HG03060 (cell line): Measurements from ENCODE around the gene SHISA7.

Experiments used
- ATAC-seq: cut with Tn5 transposase; IDR thresholded peaks from one replicate; pipeline ENCODE4 v1.9.1; 2021; ENCODE audit warnings: low read depth, moderate number of reproducible peaks; ENCODE audit not compliant: unreplicated experiment

The SHISA7 gene

DNA sequence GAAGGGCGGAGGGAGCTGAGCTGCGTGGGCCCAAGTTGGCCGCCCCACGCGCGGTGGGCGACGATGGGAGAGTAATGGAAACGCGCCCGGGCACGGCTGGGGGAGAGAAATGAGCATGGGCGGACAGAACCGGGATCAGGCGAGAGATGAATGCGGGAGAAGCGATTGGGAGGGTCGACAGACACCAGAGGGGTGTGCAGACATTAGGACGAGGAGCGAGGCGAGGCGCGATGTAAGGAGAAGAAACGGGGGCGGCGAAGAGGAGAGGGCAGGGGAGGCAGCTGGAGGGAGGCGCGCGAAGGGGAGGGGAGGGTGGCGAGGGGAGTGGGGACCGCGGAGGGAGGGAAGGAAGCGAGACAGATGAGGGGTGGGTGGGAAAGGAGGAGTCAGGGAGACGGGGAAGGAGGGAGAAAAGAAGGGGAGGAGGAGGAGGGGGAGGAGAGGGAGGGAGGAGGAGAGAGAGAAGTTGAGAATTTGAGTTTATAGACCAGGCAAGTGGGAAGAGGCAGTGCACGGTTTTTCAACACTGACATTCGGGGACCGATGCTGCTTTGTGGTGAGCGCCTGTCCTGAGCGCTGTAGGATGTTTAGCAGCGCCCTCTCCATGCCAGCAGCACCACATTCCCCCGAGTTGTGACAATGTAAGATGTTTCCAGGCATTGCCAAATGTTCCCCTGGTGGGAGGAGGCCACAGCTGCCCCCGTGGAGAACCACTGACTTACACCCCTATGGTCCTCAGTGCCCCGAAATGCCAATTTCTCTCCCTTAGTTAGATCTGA lies at the start of gene SHISA7:
Gene SHISA7, minus strand, starts transcription at position 256 of the 779 bp plus-strand sequence. CDS start 437 bp downstream, outside the sequence.
- ATAC-seq, result no peak

DNA sequence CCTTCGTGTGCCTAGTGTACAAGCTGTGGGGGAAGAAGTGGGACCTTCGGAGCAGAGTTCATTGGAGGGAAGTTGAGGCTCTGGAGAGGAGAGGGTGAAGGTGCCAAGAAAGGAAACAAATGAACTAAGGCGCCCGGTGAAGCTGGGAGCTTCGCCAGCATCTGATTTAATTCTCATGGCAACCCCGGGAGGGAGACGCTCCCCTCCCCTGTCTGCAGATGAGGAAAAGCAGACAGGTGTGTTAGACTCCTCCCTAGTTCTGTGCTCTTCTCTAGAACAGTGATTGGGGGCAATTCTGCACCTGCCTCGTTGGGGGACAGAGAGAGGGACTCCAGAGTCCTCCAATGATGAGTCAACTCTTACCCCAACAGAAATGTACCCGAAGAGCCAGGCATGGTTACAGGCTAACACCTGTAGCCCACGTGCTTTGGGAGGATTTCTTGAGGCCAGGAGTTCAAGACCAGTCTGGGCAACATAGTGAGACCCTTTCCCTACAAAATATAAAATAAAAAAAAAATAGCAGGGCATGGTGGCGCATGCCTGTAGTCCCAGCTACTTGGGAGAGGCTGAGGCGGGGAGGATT lies 49.4 kb upstream of the SHISA7 start:
- ATAC-seq, result no peak

DNA sequence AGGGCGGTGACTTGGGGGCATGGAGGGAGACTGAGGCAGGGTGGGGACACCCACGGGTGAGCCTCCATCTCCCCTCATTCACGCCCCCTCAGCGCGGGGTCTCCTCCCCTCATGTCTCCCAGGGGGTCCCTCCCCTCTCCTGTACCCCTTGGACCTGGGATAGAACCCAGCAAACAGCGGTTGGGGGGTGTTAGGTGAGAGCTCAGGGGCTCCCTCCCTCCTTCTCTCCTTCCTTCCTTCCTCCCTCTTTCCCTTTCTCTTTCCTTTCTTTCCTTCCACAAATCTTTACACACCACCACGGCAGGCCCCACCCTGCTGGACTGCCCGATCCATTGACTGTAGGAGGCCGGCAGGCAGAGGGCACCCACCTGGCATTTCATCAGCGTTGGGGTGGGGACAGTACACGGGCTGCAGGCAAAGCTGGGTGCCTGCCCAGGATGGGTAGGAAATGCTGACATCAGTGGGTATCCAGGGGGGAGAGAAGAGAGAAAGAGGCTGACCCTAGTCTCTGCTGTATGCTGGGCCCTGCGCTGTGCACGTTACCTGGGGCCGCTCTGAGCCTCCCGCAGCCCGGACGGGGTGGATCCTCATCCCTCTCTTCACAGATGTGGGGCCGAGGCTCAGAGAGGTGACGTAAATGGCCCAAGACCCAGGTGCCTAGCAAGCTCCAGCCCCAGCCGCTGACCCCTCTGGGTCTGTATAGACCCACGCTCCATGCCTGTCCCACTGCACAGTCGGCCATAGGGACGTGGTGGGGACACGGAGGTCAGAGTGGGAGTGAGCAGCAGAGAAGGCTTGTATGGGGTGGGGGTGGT lies 48.7 kb upstream of the SHISA7 start:
- no peak for ATAC-seq

DNA sequence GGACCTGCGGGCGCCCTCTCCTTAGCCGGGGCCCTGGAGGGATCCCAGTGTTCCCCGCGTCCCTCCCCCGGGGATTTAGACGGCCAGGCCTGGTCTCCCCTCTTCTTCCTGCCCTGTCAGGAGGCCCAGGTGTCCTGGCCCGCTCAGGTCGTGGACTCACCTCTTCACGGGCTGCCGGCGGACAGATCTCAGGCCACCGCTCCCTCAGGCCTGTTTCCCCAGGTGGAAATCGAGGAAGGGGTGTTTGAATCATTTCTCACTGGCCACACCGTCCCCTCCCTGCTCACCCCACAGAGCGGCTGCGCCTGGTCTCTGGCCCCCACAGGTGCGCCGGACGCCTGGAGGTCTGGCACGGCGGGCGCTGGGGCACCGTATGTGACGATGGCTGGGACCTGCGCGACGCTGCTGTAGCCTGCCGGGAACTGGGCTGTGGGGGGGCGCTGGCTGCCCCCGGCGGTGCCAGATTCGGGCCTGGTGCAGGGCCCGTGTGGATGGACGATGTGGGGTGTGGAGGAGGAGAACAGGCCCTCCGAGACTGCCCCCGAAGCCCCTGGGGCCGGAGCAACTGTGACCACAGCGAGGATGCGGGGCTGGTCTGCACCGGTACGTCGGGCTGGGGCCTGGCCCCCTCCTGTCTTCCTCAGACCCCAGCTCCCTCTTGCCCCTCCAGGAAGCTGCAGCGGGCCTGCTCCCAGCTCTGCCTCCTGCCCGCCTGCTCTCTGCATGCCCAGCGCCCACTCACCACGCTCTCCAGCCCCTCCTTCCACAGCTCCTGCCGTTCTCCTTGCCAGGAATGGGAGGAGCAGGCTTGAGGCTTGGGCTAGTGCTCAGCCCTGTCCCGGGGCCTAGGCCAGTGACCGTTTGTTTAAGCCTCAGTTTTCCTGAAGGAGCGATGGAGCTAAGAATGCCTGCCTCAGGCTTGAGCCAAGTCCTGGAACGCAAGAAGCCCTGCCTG lies 47.7 kb upstream of the SHISA7 start:
- no peak for ATAC-seq

DNA sequence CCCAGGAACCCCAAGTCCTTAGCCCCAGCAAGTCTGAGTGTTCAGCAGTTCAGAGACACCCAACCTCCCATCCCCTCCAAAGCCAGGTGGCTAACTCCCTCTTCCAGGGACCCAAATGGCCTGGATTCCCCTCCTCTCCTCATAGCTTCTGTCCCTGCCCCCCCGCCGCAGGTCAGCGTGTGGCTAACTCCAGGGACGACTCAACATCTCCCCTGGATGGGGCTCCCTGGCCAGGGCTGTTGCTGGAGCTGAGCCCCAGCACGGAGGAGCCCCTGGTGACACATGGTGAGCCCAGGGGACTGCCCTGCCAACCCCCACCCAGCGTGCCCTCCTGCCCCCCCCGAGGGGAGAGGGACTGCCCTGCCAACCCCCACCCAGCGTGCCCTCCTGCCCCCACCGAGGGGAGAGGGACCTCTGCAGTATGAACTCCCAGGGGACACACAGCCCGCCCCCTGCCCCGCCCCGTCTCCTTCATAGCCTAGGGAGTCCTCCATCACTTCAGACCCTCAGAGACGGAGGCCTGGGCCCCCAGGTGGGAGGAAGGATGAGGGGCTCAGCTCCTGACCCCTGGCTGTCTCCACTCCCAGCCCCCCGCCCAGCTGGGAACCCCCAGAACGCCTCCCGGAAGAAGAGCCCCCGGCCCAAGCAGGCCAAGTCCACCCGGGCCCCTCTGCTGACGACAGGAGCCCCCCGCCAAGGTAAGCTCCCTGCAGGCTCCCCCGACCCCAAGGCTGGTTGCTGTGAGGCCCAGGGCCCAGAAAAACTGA lies 46.8 kb upstream of the SHISA7 start:
- ATAC-seq, result no peak

DNA sequence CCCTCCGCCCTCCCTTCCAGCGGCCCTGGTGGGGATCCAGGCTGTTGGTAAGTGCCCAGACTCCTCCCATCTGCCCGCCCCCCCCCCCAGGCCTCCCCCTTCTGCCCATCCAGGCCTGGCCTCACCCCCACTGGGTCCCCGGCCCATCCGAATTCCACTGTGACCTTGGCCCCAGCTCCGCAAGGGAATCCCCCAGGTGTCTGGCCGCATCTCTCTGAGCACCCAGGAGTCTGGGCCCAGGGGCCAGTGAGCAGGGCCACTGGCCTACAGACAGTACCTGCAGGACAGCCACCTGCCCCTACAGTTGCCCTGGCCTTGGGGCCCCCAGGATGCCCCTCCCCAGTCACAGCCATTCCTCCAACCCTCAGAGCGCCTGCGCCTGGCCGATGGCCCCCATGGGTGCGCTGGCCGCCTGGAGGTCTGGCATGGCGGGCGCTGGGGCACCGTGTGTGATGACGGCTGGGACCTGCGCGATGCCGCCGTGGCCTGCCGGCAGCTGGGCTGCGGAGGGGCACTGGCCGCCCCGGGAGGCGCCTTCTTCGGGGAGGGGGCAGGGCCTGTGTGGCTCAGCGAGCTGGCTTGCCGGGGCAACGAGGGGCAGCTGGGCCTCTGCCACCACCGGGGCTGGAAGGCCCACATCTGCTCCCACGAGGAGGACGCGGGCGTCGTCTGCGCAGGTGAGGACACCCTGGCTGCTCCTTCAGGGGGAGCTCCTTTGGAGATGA lies 46.0 kb upstream of the SHISA7 start:
- ATAC-seq, result no peak

DNA sequence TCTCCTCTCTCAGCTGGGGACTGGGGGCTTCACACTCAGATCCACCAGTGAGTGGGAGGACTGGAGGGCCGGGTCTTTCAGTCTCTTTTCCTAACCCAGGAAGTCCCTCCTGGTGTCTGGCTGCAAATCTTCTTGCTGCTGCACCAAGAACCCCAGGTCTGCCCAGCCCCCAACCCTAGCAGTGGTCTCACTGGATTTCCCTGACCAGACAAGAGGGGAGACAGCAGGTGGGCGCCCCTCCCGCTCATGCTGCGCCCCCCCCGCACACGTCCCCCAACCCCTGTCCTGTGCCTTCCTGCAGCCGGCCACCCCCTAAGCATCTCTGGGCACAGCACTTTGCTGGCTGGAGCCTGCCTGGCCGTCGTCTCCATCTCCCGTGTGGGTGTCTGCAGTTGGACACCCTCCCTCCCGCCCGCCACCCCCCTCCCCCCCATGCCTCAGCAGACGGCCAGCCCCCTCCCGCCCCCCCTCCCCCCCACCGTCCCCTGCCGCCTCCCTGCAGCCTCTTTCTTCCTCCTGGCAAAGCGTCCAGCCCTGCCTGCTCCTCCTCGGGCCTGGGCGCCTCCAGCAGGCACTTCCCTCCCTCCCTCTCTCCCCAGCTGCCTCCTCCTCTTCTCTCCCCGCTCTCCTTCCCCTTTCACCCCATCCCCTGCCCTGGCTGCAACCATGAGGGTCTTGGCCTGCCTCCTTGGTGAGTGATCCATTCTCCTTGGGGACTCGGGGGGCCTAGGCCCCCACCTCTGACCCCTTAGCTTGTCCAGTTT lies 45.0 kb upstream of the SHISA7 start, which contains the start of gene SSC5D:
Gene SSC5D, plus strand, starts transcription at position 513 of the 764 bp plus-strand sequence. Its CDS starts 154 bp downstream, at position 667.
- no peak for ATAC-seq

DNA sequence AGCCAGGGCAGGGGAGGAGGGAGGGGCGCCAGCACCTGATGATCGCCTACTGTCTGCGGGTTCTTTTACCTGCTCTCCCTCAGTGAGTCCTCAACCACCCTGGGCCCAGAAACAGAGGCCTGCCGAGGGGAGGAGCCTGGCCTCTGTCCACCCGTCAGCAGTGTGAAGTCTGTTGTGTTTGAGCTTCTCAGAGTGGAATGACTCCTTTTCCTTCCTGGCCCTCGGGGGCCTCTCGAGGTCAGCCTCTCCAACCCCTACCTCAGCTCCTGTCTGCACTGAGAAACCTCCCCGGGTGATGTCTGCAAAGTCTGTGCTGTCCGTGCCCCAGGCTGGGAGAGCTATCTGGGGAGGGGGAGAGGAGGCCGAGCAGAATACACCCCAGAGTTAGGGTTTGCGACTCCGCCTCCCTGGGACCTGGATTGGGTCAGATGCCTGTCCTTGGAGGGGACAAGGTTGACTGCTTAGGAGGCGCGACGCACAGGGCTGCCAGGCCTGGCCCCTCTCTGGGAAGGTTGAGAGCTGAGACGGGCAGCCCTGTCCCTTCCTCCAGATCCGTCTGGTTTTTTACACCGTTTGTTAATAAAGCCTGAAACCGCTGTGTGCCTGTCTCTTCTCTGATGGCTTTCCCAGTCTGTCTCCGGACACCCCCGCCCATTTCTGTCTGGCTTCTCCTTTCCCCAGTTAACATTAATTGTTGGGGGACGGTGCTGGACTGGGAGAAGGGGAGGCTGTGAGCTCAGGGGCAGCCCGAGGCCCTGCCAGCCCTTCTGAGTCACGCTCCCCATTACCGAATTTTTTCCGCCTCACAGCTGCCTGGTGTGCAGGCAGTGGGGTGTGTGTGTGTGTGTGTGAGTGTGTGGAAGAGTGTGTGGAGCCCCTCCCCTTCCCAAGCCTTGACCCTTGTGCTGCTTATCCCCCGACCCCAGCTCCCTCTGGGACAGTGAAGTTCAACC lies 44.1 kb upstream of the SHISA7 start:
- no peak for ATAC-seq

DNA sequence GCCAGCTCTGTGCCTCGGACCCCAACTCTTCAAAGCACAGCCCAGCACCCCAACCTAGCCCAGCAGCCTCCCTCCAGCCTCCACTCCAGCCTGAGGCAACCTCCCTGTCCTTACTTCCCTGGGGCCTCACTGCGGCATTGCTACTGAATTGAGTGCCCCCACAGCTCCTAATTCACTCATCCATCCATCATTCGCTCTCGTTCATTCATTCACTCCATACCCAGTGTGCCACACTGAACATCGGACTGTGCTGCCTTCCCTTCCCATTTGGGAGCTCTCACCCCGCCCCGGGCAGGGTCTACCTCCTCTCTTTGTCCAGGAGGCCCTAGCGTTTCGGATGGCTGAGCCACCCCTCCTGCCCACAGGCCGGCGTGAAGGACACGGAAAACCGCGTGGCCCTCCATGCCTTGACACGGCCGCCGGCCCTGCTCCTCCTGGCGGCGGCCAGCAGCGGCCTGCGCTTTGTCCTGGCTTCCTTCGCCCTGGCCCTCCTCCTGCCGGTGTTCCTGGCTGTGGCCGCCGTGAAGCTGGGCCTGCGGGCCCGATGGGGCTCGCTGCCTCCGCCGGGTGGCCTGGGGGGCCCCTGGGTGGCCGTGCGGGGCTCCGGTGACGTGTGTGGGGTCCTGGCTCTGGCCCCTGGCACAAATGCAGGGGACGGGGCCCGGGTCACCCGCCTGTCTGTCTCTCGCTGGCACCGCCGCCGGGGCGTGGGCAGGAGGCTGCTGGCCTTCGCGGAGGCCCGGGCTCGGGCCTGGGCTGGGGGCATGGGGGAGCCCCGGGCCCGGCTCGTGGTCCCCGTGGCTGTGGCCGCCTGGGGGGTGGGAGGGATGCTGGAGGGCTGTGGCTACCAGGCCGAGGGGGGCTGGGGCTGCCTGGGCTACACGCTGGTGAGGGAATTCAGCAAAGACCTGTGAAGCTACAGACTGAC lies 43.2 kb upstream of the SHISA7 start:
- no peak for ATAC-seq

DNA sequence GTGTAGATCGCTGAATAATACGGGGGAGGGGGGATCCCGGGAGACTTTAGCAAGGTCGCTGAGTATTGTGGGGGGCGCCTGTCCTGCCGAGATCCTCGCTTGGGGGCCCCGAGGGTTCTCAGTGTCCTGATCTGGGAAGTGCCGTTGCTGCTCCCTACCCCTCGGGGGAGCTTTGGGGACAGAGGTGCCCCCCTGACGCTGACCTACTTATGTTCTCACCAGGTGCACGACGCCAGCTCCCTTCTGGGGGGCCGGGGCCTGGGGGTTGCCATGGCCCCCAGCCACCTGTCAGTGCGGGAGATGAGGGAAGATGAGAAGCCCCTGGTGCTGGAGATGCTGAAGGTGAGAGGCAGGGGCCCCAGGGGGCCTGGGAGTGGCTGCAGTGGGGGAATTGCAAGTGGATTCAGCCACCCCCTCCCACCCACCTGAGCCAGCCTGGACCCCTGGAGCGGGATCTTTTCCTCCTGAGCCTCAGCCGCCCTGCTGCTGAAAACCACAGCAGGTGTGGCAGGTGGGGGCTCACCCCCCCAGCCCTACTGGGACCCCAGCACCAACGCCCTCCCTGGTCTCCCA lies 42.4 kb upstream of the SHISA7 start:
- ATAC-seq, result no peak

DNA sequence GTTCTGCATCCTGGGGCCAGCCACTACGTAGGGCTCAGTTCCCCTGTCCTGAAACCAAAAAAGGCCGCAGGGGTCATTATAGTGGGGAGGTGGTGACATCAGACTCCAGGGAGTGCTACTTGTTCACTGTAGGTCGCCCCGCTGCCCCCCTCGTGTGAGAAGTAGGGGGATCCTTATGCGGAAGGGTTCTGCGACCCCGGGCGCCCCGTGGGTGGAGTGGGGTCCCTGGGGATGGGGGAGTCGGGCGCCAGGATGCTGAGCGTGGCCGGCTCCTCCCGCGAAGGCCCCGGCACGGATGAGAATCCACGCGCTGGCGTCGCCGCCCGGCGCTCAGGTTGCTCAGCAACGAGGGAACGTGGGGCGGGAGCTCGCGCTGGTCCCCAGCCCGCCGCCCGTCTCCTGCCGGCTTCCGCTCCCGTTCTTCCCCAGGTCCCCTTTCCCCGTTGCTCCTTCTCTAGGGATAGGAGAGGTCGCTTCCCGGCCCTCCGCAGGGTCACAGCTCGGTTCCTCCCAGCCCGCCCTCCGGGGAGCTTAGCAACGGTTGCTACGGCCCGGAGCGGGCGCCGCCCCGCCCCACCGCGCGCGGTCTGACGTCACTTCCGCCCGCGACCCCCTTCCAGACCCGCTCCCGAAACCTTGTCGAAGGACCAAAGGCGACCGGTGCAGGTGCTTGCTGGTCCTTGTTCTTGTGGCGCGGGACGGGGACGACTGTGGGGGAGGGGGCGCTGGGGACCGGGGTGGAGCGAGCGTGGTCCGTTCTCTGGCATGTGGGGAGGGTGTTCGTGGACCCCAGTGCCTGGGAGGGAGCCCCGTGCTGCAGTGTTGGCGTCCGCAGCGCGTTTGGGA lies 41.7 kb upstream of the SHISA7 start, which contains the start of gene NAT14:
Gene NAT14, plus strand, starts transcription at position 596 of the 846 bp plus-strand sequence. CDS start 521 bp downstream, outside the sequence.
- ATAC-seq, result no peak

DNA sequence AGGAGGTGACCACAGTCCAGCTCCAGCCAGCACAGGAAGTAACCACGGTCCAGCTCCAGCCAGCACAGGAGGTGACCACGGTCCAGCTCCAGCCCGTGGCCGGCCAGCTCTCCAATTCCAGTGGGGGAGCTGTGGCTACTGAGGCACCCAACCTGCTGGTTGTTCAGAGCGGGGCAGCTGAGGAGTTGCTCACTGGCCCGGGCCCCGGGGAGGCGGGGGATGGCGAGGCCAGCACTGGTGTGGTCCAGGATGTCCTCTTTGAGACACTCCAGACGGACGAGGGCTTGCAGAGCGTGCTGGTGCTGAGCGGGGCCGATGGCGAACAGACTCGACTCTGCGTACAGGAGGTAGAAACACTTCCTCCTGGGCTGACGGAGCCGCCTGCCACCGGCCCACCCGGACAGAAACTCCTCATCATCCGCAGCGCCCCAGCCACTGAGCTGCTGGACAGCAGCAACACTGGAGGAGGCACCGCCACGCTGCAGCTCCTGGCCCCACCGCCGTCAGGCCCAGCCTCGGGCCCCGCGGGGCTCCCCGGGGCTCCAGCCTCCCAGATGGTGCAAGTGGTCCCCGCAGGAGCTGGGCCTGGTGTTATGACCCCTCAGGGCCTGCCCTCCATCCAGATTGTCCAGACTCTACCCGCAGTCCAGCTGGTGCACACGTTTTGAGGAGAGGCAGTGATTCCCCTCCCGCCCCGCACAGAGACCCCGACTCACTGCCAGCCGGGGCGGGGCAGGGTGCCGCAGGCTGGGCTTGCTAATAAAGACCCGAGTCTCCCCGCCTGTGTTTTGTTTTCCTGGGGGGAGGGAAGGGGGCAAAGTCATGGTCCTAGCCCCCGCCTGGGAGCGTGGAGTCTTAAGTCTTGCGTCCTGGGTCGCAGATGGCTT lies 40.8 kb upstream of the SHISA7 start:
- ATAC-seq, result no peak

DNA sequence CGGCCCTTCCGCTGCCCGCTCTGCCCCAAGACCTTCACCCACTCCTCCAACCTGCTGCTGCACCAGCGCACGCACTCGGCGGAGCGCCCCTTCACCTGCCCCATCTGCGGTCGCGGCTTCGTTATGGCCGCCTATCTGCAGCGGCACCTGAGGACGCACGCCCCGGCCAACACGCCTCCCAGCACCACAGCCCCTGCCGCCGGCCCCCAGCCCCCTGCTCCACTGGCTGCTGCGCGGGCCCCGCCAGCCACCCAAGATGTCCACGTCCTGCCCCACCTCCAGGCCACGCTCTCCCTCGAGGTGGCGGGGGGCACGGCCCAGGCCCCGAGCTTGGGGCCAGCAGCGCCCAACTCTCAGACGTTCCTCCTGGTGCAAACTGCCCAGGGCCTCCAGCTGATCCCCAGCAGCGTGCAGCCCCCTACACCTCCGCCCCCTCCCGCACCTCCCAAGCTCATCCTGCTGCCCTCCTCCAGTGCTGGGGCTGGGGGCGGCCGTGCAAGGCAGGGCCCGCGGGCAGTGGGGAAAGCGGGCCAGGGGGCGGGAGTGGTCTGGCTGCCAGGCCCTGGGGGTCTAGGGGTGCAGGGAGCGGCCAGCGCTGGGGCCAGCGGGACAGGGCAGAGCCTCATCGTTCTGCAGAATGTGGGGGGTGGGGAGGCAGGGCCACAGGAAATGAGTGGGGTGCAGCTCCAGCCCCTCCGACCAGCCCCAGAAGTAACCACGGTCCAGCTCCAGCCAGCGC lies 40.0 kb upstream of the SHISA7 start:
- ATAC-seq, result no peak
